HPDE6-E6E7 (cell line): ENCODE data around the gene ARNT2.
"Not testable (repeated sequence)": the region's sequence is repeated elsewhere in the genome, so short reads cannot be mapped to it uniquely, and the experiment has no call there.

ENCODE experiments used
- DNase-seq: peaks from one replicate; pipeline ENCODE4 v3.0.0; 2011; ENCODE audit warnings: missing footprints; ENCODE audit errors: extremely low spot score

Gene ARNT2

GRCh38 chr15:80491163-80491847, 87.1 kb downstream of the ARNT2 start:
- DNase-seq = no peak

- DNase-seq = no peak
Measured at GRCh38 chr15:80492409-80492808, 88.2 kb downstream of the ARNT2 start.

DNA sequence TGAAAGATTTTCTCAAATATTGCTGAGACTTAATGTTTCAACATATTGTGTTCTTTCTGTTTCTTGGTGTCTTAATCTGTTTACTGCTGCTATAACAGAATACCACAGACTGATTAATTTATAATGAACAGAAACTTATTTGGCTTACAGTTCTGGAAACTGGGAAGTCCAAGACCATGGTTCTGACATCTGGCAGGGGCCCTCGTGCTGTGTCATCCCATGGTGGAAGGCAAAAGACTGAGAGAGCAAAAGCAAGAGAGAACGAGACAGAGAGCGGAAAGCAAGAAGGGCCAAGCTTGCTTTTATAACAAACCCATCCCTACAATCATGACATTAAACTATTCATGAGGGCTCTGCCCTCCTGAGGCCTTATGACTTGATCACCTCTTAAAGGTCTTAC, 88.7 kb downstream of the ARNT2 start:
- DNase-seq = no peak

- DNase-seq = no peak
Measured at GRCh38 chr15:80494351-80494751, 90.2 kb downstream of the ARNT2 start.

- DNase-seq = no peak
Measured at GRCh38 chr15:80494756-80495155, 90.6 kb downstream of the ARNT2 start.

DNA sequence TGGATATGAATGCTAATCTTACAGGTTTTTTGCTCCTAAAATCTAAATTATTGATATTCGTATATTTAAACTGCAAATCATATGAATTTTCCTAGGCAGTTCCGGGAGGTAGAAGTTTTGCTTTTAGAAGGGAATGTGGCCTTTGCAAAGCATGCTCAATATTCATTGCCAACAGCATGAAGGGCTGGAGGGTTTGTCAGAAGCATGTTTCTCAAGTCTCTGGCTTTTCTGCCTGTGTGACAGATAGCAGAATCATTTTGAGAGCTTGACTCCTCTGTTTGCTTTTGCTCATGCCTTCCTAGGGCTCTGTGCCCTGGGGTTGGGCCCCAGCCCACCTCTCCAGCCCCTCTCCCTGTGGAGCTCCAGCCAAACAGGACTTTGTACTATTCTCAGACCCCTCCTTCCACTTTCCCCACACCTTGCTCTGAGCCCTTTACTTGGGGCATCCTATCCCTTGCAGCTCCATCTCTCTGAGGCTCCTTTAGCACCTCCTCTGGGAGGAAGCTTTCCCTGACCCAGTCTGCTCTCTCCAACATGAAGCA, 91.3 kb downstream of the ARNT2 start:
- no peak for DNase-seq

DNA sequence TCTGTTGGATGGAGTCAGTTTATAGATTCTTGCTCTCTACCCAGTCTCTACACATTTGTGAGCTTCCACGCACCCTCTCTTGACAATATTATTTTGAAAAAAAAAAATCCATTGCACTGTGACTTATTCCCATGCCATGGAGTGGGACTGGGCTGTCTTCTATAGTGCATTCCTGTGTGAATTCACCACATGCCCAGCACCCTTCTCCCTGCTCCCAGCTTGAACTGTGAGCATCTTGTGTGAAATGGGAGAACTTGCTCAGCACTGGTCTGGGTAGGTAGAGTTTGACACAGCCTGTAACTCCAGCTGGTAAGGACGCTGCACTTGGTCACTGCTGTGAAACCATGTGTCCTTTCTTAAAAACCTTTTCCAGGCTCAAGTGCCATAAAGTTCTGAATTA, 91.9 kb downstream of the ARNT2 start:
- DNase-seq = no peak

GRCh38 chr15:80497221-80497620, 93.0 kb downstream of the ARNT2 start:
- DNase-seq = no peak

GRCh38 chr15:80498652-80499051, 94.5 kb downstream of the ARNT2 start:
- no peak for DNase-seq

DNA sequence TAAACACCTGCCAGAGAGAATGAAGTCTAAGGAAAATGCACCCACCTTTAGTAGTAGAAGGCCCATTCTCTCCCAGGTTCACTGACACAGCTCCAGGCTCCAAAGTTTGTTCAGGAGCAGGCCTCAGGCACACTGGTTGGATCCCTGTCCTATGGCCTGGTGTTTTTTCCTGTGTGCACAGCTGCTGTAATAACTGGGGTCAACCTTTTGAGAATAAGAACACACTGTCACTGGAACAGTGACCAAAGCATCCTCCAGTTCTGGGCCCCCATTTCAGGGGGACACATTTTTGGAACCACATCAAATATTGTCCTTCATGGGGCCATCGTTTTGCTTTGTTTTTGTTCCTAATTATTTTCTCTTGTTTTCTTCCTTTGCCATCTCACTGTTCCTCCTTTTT, 95.8 kb downstream of the ARNT2 start:
- DNase-seq = no peak

GRCh38 chr15:80501476-80501875, 97.3 kb downstream of the ARNT2 start:
- DNase-seq = no peak

GRCh38 chr15:80502782-80503181, 98.6 kb downstream of the ARNT2 start:
- no peak for DNase-seq

DNA sequence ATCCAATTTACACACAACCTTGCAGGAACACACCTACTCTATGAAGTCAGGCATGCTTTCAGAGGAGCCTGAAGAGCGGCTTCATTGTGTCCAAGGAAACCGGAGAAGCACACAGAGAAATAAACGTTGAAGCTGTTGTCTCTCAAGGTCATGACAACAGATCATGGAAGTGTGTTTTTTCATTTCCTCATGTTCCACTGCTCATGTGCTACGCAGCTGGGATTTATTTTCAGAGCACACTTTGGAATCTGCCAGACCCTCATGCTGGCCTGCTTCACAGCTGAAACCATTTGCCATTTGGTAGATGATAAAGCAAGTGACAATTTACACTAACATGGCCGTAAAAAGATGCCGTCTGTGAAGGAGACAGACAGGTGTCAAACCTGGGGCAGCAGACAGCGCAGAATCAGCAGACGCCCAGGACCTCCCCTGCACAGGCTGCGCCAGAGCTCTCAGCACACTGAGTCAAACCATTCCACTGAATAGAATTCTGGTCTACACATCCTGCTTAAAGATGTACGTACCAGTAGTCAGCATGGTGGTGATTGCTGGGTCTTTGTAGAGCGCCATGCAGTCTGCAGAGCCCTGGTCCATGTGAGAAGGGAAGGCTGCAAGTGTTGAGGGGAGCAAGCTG, 99.3 kb downstream of the ARNT2 start:
- no peak for DNase-seq

- DNase-seq = no peak
Measured at GRCh38 chr15:80504931-80505330, 100.7 kb downstream of the ARNT2 start.

GRCh38 chr15:80506286-80506893, 102.2 kb downstream of the ARNT2 start:
- no peak for DNase-seq

GRCh38 chr15:80507131-80507530, 102.9 kb downstream of the ARNT2 start:
- DNase-seq = no peak

GRCh38 chr15:80507638-80508316, 103.6 kb downstream of the ARNT2 start:
- no peak for DNase-seq

- DNase-seq = no peak
Measured at GRCh38 chr15:80508783-80509182, 104.6 kb downstream of the ARNT2 start.

- DNase-seq = no peak
Measured at GRCh38 chr15:80509800-80510199, 105.6 kb downstream of the ARNT2 start.

- DNase-seq = not testable (repeated sequence)
Measured at GRCh38 chr15:80510985-80511384, 106.8 kb downstream of the ARNT2 start.

DNA sequence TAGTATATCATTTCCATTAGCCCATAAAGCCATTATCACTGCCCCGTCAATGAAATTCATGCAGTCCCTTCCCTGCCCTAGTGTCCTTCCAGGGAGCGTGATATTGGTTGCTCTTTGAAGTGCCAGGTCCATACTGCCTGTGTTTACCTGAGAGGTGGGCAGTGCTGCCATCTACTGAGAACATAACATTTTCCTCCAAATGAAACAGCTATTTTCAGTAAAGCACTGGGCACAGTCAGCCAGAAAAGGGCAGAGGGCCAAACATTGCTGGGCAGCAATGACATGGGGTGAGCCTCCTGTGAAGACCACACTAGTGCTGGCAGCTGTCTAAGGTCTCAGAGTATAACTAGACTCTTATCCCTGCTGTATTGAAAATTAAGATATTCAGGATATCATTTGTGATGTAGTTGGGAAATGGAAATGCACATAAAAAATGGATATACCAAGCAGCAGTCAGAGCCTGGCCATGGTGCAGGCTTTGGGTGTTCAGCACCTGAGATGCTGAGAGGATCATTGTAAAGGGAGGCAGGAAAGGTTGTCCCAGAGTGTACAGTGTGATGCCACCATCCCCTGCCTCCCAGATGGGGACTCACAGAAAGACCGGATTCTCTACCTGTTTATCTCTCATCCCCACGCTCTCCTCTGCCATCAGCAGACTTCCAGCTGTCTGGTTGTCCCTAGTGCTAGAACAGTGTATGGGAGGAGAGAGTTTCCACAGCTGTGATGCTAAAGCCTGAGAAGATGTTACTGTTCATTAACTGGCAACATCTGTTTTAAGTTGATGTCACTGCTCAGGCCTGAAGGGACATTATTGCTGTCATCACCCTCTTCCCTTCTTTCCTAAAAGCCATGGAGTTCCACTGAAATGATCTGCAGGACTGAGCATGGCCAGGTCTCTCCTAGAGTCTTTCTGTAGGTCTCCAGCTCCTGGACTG, 108.8 kb downstream of the ARNT2 start:
- DNase-seq = peak; percentile 35
